Loucy (cell line): ENCODE measurements around the gene CALHM4.

Source experiments
- H2AFZ ChIP-seq: fragments of 200-600 bp; sonication (generic); 2 replicates; pipeline ENCODE4 v1.6.0; 2016; ENCODE audit warnings: antibody characterized with exemption, mild to moderate bottlenecking, low read length, moderate library complexity
- H3F3A ChIP-seq: fragments of 200-600 bp; 2 replicates; pipeline ENCODE4 v1.6.0; 2016; ENCODE audit warnings: antibody characterized with exemption, low read depth, mild to moderate bottlenecking
- H3K27me3 ChIP-seq: fragments of 200-600 bp; sonication (generic); 2 replicates; pipeline ENCODE4 v1.6.1; 2014; ENCODE audit warnings: low read length, mild to moderate bottlenecking; ENCODE audit not compliant: insufficient read depth, poor library complexity, severe bottlenecking
- H3K36me3 ChIP-seq: fragments of 200-600 bp; sonication (generic); 2 replicates; pipeline ENCODE4 v1.6.1; 2016; ENCODE audit warnings: low read length; ENCODE audit not compliant: insufficient read depth
- H3K4me1 ChIP-seq: fragments of 200-600 bp; sonication (generic); 2 replicates; pipeline ENCODE4 v1.5.1; 2014; ENCODE audit warnings: low read length, mild to moderate bottlenecking; ENCODE audit not compliant: insufficient read depth, poor library complexity, severe bottlenecking
- H3K4me2 ChIP-seq: fragments of 200-600 bp; sonication (generic); 2 replicates; pipeline ENCODE4 v1.6.0; 2014; ENCODE audit warnings: antibody characterized with exemption, low read length, low read depth, mild to moderate bottlenecking; ENCODE audit not compliant: poor library complexity, severe bottlenecking
- H3K4me3 ChIP-seq: fragments of 200-600 bp; sonication (generic); 2 replicates; pipeline ENCODE4 v1.5.1; 2014; ENCODE audit warnings: low read length, mild to moderate bottlenecking, mixed read lengths; ENCODE audit not compliant: poor library complexity, severe bottlenecking
- H3K79me2 ChIP-seq: fragments of 200-600 bp; sonication (generic); 2 replicates; pipeline ENCODE4 v1.6.1; 2014; ENCODE audit warnings: low read length; ENCODE audit not compliant: insufficient read depth
- H3K9ac ChIP-seq: fragments of 200-600 bp; sonication (generic); 2 replicates; pipeline ENCODE4 v1.6.0; 2014; ENCODE audit warnings: mild to moderate bottlenecking, low read depth, low read length, moderate library complexity; ENCODE audit not compliant: poor library complexity, severe bottlenecking
- H3K9me2 ChIP-seq: fragments of 200-600 bp; sonication (generic); replicated peaks from 2 replicates; pipeline ENCODE4 v1.6.1; 2016; ENCODE audit warnings: low read depth, low read length, mixed read lengths
- H3K9me3 ChIP-seq: fragments of 200-600 bp; sonication (generic); 2 replicates; pipeline ENCODE4 v1.6.1; 2014; ENCODE audit warnings: mild to moderate bottlenecking, antibody characterized with exemption, low read length, low read depth; ENCODE audit not compliant: insufficient read depth
- H4K20me1 ChIP-seq: fragments of 200-600 bp; sonication (generic); 2 replicates; pipeline ENCODE4 v1.6.0; 2014; ENCODE audit warnings: antibody characterized with exemption, low read length, mild to moderate bottlenecking; ENCODE audit not compliant: insufficient read depth, poor library complexity, severe bottlenecking
- CTCF ChIP-seq: fragments of 200-600 bp; sonication (generic); conservative IDR thresholded peaks from 2 replicates; pipeline ENCODE4 v1.5.1; 2014; ENCODE audit warnings: mild to moderate bottlenecking, antibody characterized with exemption, low read length
- EZH2phosphoT487 ChIP-seq: fragments of 200-600 bp; IDR thresholded peaks from 2 replicates; pipeline ENCODE4 v1.6.1; 2018; ENCODE audit warnings: antibody characterized with exemption, mild to moderate bottlenecking, moderate library complexity, borderline replicate concordance

Gene CALHM4

GRCh38 chr6:116511424-116512110 lies 42.0 kb upstream of the CALHM4 start, which contains the start of gene CALHM5:
Gene CALHM5 (plus strand): TSS chr6:116511639. CDS start chr6:116511697, 58 bp downstream.
- Histone ChIP-seq H3K9ac (no peak within 1 kb of the TSS), H3K27me3 (no peaks in the 10 kb centered on the region), H4K20me1 (no peaks in the 10 kb centered on the region), H3K4me1 (no peaks in the 10 kb centered on the region), H3K9me2 (no peaks in the 10 kb centered on the region), H3F3A (no peaks in the 10 kb centered on the region), H3K79me2 (no peaks in the 10 kb centered on the region), H3K36me3 (no peaks in the 10 kb centered on the region), H2AFZ (peak within 1 kb of the TSS; percentile 26; the same call in 1 of the 2 replicates), H3K4me3 (no peak within 1 kb of the TSS), H3K9me3 (peaks cover 3% of the 10 kb centered on the region; the same call in 1 of the 2 replicates), H3K4me2 (no peak within 1 kb of the TSS)
- TF ChIP-seq CTCF (peak; percentile 55), EZH2phosphoT487 (no peak)

- Histone ChIP-seq H3F3A (no peaks in the 10 kb centered on the region), H3K9me3 (peaks cover 3% of the 10 kb centered on the region; the same call in 1 of the 2 replicates), H2AFZ (0 out of 2 replicates have a peak overlapping the region, but pooled peaks have one; percentile 26), H3K4me2 (no peak overlapping the region), H3K9ac (no peak overlapping the region), H3K27me3 (no peaks in the 10 kb centered on the region), H3K79me2 (no peaks in the 10 kb centered on the region), H4K20me1 (no peaks in the 10 kb centered on the region), H3K9me2 (no peaks in the 10 kb centered on the region), H3K36me3 (no peaks in the 10 kb centered on the region), H3K4me1 (no peaks in the 10 kb centered on the region), H3K4me3 (no peak overlapping the region)
- no peak for TF ChIP-seq EZH2phosphoT487
- no peak for TF ChIP-seq CTCF
Observed at GRCh38 chr6:116512111-116512559, 41.4 kb upstream of the CALHM4 start.

GRCh38 chr6:116512734-116513133 lies 40.8 kb upstream of the CALHM4 start:
- no peaks in the 10 kb centered on the region for H4K20me1 ChIP-seq
- TF ChIP-seq CTCF: no peak
- TF ChIP-seq EZH2phosphoT487: no peak
- peaks cover 3% of the 10 kb centered on the region; the same call in 1 of the 2 replicates for H3K9me3 ChIP-seq
- H3K4me1 ChIP-seq: no peaks in the 10 kb centered on the region
- H3K36me3 ChIP-seq: no peaks in the 10 kb centered on the region
- H3K9ac ChIP-seq: no peak overlapping the region
- H3F3A ChIP-seq: no peaks in the 10 kb centered on the region
- no peak overlapping the region for H3K4me2 ChIP-seq
- H3K79me2 ChIP-seq: no peaks in the 10 kb centered on the region
- no peaks in the 10 kb centered on the region for H3K9me2 ChIP-seq
- H2AFZ ChIP-seq: no peak overlapping the region
- H3K4me3 ChIP-seq: no peak overlapping the region
- H3K27me3 ChIP-seq: no peaks in the 10 kb centered on the region
